Testis (tissue), 3 donors: ENCODE data around the gene FBN1. TPM values are rescaled to one million over a fixed set of nuclear protein-coding genes. Genes with fewer than 3 reads are reported as not detected.

ENCODE experiments used
- DNase-seq: peaks from one replicate; pipeline ENCODE4 v3.0.0-alpha.2; 2019
- H3K27ac ChIP-seq, 2 donors: fragments of 200-600 bp; sonication (generic); one replicate each; pipeline ENCODE4 v1.5.1; 2019
- H3K27me3 ChIP-seq: fragments of 200-600 bp; sonication (generic); one replicate; pipeline ENCODE4 v1.5.1; 2019
- H3K36me3 ChIP-seq: fragments of 200-600 bp; sonication (generic); one replicate; pipeline ENCODE4 v1.5.1; 2017; ENCODE audit warnings: low read depth; ENCODE audit errors: missing control alignments
- H3K4me1 ChIP-seq: fragments of 200-600 bp; sonication (generic); one replicate; pipeline ENCODE4 v1.5.1; 2019
- H3K4me3 ChIP-seq, 2 donors: fragments of 200-600 bp; sonication (generic); one replicate each; pipeline ENCODE4 v1.5.1; 2017 to 2019
- H3K9me3 ChIP-seq: fragments of 200-600 bp; sonication (generic); one replicate; pipeline ENCODE4 v1.5.1; 2017
- CTCF ChIP-seq, 3 experiments: fragments of 450-650 bp in 2 of 3; fragments of 200-600 bp in 1 of 3; sonication (generic) in 1 of 3; IDR thresholded peaks; one replicate each; pipeline ENCODE4 v1.5.1; 2016 to 2019; ENCODE audit warnings: antibody characterized with exemption in 3 of 3, mild to moderate bottlenecking in 2 of 3, moderate library complexity in 1 of 3
- POLR2A ChIP-seq: fragments of 450-650 bp; IDR thresholded peaks from one replicate; pipeline ENCODE4 v1.6.1; 2017; ENCODE audit warnings: antibody characterized with exemption, mild to moderate bottlenecking, moderate library complexity
- WGBS, 2 donors: methylation state at CpG; one replicate each; pipeline ENCODE4 v1.1.5; 2018; 5-methylcytosine and 5-hydroxymethylcytosine counted together
- intact Hi-C: fragments of 100-400 bp; cut with DNase I; formaldehyde crosslinking; loops from one replicate; pipeline ENCODE4 v1.15.1; 2023; ENCODE audit warnings: low total_unique reads
- polyA plus RNA-seq: library from polyadenylated mRNA; stranded (reverse); fragments of 350-450 nt; fragmentation: Illumina TruSeq; extraction: RNeasy Lipid Tissue Mini Kit (QIAGEN cat#74804); gene quantifications from one replicate; pipeline ENCODE4 v1.2.3, GENCODE V29; 2014; ENCODE audit warnings: low read depth, low replicate concordance; ENCODE audit not compliant: insufficient read depth
- total RNA-seq, 2 donors: library from RNA; depleted of rRNA; stranded (reverse); fragments of >200 nt; gene quantifications; one replicate each; pipeline ENCODE4 v1.2.3, GENCODE V29; 2016

The FBN1 gene
- total and polyA plus RNA-seq, 3 donors from 2014 or later, result 48.5 to 77.1 (median 68.7) TPM

GRCh38 chr15:48631176-48631770 is 14.2 kb downstream of the FBN1 start:
- TF ChIP-seq CTCF (IDR thresholded peaks at IDR 0.05), result no peak
- no peak overlapping the region for H3K27ac ChIP-seq
- 70 to 75% methylated on average over 8 of the region's 8 CpGs for WGBS, 2 donors
- H3K27me3 ChIP-seq, result no peaks in the 10 kb centered on the region
- H3K4me1 ChIP-seq, result no peaks in the 10 kb centered on the region
- no peak overlapping the region for H3K4me3 ChIP-seq
- H3K36me3 ChIP-seq, result no peaks in the 10 kb centered on the region
- intact Hi-C loops, result no loop called here
- no peaks in the 10 kb centered on the region for H3K9me3 ChIP-seq
- no peak for DNase-seq

GRCh38 chr15:48630245-48630644 is 15.3 kb downstream of the FBN1 start:
- Histone ChIP-seq H3K27ac (no peak overlapping the region), H3K9me3 (no peaks in the 10 kb centered on the region), H3K4me3 (no peak overlapping the region), H3K27me3 (no peaks in the 10 kb centered on the region), H3K36me3 (no peaks in the 10 kb centered on the region), H3K4me1 (peaks cover under 1% of the 10 kb centered on the region)
- no peak for TF ChIP-seq POLR2A
- TF ChIP-seq CTCF (IDR thresholded peaks at IDR 0.05), result no peak
- WGBS, 2 donors, result 80 to 81% methylated on average over 1 of the region's 1 CpG
- no peak for DNase-seq
- intact Hi-C loops, result no loop called here

- no peak for DNase-seq
- WGBS, 2 donors, result 51 to 65% methylated on average over 2 of the region's 2 CpGs
- no peaks in the 10 kb centered on the region for H3K27me3 ChIP-seq
- H3K9me3 ChIP-seq, result no peaks in the 10 kb centered on the region
- H3K36me3 ChIP-seq, result no peaks in the 10 kb centered on the region
- no peak for TF ChIP-seq CTCF (IDR thresholded peaks at IDR 0.05)
- peaks cover 3% of the 10 kb centered on the region for H3K4me1 ChIP-seq
- H3K27ac ChIP-seq, result no peak overlapping the region
- no peak overlapping the region for H3K4me3 ChIP-seq
- intact Hi-C loops, result no loop called here
Observed at GRCh38 chr15:48628832-48629231, 16.7 kb downstream of the FBN1 start.

GRCh38 chr15:48627260-48627940 is 18.1 kb downstream of the FBN1 start:
- H3K4me1 ChIP-seq, result peaks cover 3% of the 10 kb centered on the region
- TF ChIP-seq CTCF (IDR thresholded peaks at IDR 0.05), result no peak
- TF ChIP-seq POLR2A, result no peak
- no peaks in the 10 kb centered on the region for H3K27me3 ChIP-seq
- intact Hi-C loops, result no loop called here
- H3K9me3 ChIP-seq, result no peaks in the 10 kb centered on the region
- WGBS, 2 donors, result 52% methylated on average over 5 to 7 of the region's 7 CpGs
- no peaks in the 10 kb centered on the region for H3K36me3 ChIP-seq
- no peak overlapping the region for H3K4me3 ChIP-seq
- no peak for DNase-seq
- peak overlapping the region in 1 of 2 donors; percentile 8 for H3K27ac ChIP-seq

- Histone ChIP-seq H3K27ac (no peak overlapping the region), H3K9me3 (no peaks in the 10 kb centered on the region), H3K36me3 (no peaks in the 10 kb centered on the region), H3K4me3 (no peak overlapping the region), H3K27me3 (no peaks in the 10 kb centered on the region), H3K4me1 (peaks cover 3% of the 10 kb centered on the region)
- TF ChIP-seq POLR2A (no peak), CTCF (IDR thresholded peaks at IDR 0.05) (no peak)
- DNase-seq, result no peak
- intact Hi-C loops, result no loop called here
- 82 to 90% methylated on average over 2 of the region's 2 CpGs for WGBS, 2 donors
Observed at GRCh38 chr15:48625126-48625525, 20.4 kb downstream of the FBN1 start.
